Suppressor macrophage (primary cell): ENCODE measurements around the gene CD83.

ENCODE experiments used
- DNase-seq, 4 experiments: peaks; one replicate each; pipeline ENCODE4 v3.0.0-alpha.2; 2020 to 2022
- total RNA-seq, 17 experiments: gene quantifications; one replicate each; lab custom pipeline; 2026; ENCODE audit warnings: mixed read lengths in 6 of 17, inconsistent platforms in 3 of 17; lab: John Stamatoyannopoulos, UW

Gene CD83
- total RNA-seq = 245 to 1,935 (median 395) reads per million in 17 experiments

GRCh38 chr6:14117158-14118090, at the start of gene CD83:
TSS of gene CD83 (plus strand) at chr6:14117772. CDS start at chr6:14117812, 40 bp downstream.
- DNase-seq = peak; percentile 91 to 97 (median 94)

- peak; percentile 67 to 81 (median 72) for DNase-seq
These were observed 49.4 kb upstream of the CD83 start for GRCh38 chr6:14068133-14068532.

- DNase-seq = no peak
These were observed 48.9 kb upstream of the CD83 start for GRCh38 chr6:14068623-14069022.

GRCh38 chr6:14070457-14070856, 47.1 kb upstream of the CD83 start:
- DNase-seq = no peak

- no peak for DNase-seq
These were observed 45.5 kb upstream of the CD83 start for GRCh38 chr6:14072084-14072483.

GRCh38 chr6:14073561-14074354, 43.8 kb upstream of the CD83 start:
- peak; percentile 35 to 68 (median 58) for DNase-seq

GRCh38 chr6:14074476-14075094, 43.0 kb upstream of the CD83 start:
- DNase-seq = no peak

GRCh38 chr6:14075095-14075503, 42.5 kb upstream of the CD83 start:
- DNase-seq = peak in 3 of 4 experiments; percentile 22 to 58 (median 42)

- no peak for DNase-seq
These were observed 40.2 kb upstream of the CD83 start for GRCh38 chr6:14077193-14077867.

GRCh38 chr6:14079433-14079832, 38.1 kb upstream of the CD83 start:
- DNase-seq = peak in 1 of 4 experiments; percentile 36

GRCh38 chr6:14079971-14080370, 37.6 kb upstream of the CD83 start:
- DNase-seq = no peak

GRCh38 chr6:14081126-14081525, 36.4 kb upstream of the CD83 start:
- DNase-seq = no peak

- DNase-seq = no peak
These were observed 34.8 kb upstream of the CD83 start for GRCh38 chr6:14082771-14083170.

GRCh38 chr6:14083262-14083661, 34.3 kb upstream of the CD83 start:
- DNase-seq = no peak

- DNase-seq = no peak
These were observed 33.8 kb upstream of the CD83 start for GRCh38 chr6:14083751-14084150.

GRCh38 chr6:14084388-14084787, 33.2 kb upstream of the CD83 start:
- no peak for DNase-seq

GRCh38 chr6:14085176-14085787, 32.3 kb upstream of the CD83 start:
- peak in 1 of 4 experiments; percentile 21 for DNase-seq

- DNase-seq = peak in 3 of 4 experiments; percentile 14 to 62 (median 55)
These were observed 30.9 kb upstream of the CD83 start for GRCh38 chr6:14086701-14087100.

GRCh38 chr6:14088600-14089192, 28.9 kb upstream of the CD83 start:
- no peak for DNase-seq

GRCh38 chr6:14089224-14089623, 28.3 kb upstream of the CD83 start:
- DNase-seq = no peak

- DNase-seq = peak in 2 of 4 experiments; percentile 57 to 66
These were observed 26.1 kb upstream of the CD83 start for GRCh38 chr6:14091339-14091978.
